Adrenal gland (tissue), 5 donors: ENCODE data around the gene RAPGEF2.

Source experiments
- POLR2A ChIP-seq, 2 donors: fragments of 450-650 bp; IDR thresholded peaks; one replicate each; pipeline ENCODE4 v1.6.1; 2017; ENCODE audit warnings: antibody characterized with exemption in 2 of 2, mild to moderate bottlenecking in 2 of 2, moderate library complexity in 1 of 2
- TF ChIP-seq, protein P1 (sequence below), 6 experiments: fragments of 450-650 bp in 4 of 6; fragments of 200-600 bp in 2 of 6; sonication (generic) in 1 of 6; IDR thresholded peaks; 1 replicate in 5 of 6; 2 replicates in 1 of 6; pipeline versions ENCODE4 v1.5.1 to v1.8.0; 2016 to 2021; ENCODE audit warnings: antibody characterized with exemption in 6 of 6, mild to moderate bottlenecking in 2 of 6, moderate library complexity in 1 of 6
- donor health status: DM: no; HTN: no; CAD: no.

DNA sequence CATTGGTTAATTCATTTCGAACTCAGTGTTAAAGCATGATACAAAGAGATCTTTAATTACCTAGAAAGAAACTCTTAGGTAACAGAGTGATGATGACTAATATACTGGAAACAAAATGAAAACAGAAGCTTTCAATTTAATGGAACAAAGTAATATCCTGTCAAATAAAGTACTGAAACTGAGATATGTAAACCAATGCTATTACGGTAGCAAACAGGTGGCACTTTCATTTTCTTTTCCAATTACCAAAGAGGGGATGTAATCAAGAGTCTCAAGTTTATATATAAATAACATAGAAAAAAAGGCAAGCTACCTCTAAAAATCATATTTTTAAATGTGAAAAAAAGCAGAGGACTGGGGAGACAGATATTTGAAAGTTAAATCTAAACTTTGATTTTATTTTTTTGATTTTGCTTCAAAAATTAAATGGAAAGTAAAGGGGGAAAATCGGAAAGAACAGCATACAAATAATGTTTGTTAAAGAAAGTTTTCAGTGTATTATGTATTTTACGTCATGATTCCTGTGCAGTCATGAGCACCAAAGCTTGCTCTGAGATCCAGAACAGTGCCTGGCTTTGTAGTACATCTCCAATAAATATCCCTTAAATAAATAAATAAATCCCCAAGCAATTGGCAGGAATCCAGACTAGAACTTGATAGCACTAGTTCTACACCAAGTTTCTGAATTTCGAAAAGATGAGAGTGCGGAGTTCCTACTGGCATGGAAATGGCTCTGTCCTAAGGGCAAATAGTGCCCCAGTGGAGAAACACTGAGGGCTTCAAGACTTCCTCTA, 25.0 kb upstream of the RAPGEF2 start:
- TF ChIP-seq, protein P1, sequence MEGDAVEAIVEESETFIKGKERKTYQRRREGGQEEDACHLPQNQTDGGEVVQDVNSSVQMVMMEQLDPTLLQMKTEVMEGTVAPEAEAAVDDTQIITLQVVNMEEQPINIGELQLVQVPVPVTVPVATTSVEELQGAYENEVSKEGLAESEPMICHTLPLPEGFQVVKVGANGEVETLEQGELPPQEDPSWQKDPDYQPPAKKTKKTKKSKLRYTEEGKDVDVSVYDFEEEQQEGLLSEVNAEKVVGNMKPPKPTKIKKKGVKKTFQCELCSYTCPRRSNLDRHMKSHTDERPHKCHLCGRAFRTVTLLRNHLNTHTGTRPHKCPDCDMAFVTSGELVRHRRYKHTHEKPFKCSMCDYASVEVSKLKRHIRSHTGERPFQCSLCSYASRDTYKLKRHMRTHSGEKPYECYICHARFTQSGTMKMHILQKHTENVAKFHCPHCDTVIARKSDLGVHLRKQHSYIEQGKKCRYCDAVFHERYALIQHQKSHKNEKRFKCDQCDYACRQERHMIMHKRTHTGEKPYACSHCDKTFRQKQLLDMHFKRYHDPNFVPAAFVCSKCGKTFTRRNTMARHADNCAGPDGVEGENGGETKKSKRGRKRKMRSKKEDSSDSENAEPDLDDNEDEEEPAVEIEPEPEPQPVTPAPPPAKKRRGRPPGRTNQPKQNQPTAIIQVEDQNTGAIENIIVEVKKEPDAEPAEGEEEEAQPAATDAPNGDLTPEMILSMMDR (IDR thresholded peaks at IDR 0.05), result no peak
- no peak for TF ChIP-seq POLR2A (IDR thresholded peaks at IDR 0.05)
